Measurements from ENCODE around the gene LRP4. TPM values are rescaled to one million over a fixed set of nuclear protein-coding genes. Genes with fewer than 3 reads are reported as not detected.

Gene LRP4
- total and polyA plus RNA-seq, 2 donors (not counting 3 experiments of a cell fraction or from before 2014, with no cell fraction given) = 0.86 to 2.0 TPM

- peaks cover 7% of the 10 kb centered on the region for H3K4me1 ChIP-seq (ENCODE audit: control insufficient read depth, extremely low read depth, insufficient read depth, low read length)
- no peak for DNase-seq (ENCODE audit: low read depth, low spot score)
- H3K36me3 ChIP-seq (ENCODE audit: control insufficient read depth in 2 of 2, extremely low read depth in 1 of 2, insufficient read depth in 2 of 2, low read length in 2 of 2) = no peaks in the 10 kb centered on the region
- ChIA-PET POLR2A (no interaction called here), CTCF (no interaction called here)
- TF ChIP-seq EZH2 (IDR thresholded peaks at IDR 0.05; ENCODE audit: borderline replicate concordance, low read depth, low read length, severe bottlenecking) (no peak), MYC (IDR thresholded peaks at IDR 0.05; ENCODE audit: low read depth, low read length) (no peak), JUN (IDR thresholded peaks at IDR 0.05; ENCODE audit: borderline replicate concordance, insufficient read depth, insufficient read length, low read depth) (no peak), POLR2A (IDR thresholded peaks at IDR 0.05; ENCODE audit: low read depth, low read length) (no peak), FOS (IDR thresholded peaks at IDR 0.05; ENCODE audit: borderline replicate concordance, insufficient read depth, low read length) (no peak), GATA2 (IDR thresholded peaks at IDR 0.05; ENCODE audit: insufficient read depth, insufficient read length, low read depth, low read length) (no peak), POLR2AphosphoS5 (IDR thresholded peaks at IDR 0.05; ENCODE audit: insufficient read depth, low read depth, low read length) (no peak), CTCF (IDR thresholded peaks at IDR 0.05; ENCODE audit: extremely low read depth in 1 of 2, insufficient read depth in 1 of 2, low read depth in 1 of 2, low read length in 2 of 2) (no peak)
- TF ChIP-seq, protein P1, sequence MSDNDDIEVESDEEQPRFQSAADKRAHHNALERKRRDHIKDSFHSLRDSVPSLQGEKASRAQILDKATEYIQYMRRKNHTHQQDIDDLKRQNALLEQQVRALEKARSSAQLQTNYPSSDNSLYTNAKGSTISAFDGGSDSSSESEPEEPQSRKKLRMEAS (IDR thresholded peaks at IDR 0.05; ENCODE audit: insufficient read depth, insufficient read length) = no peak
- H3K4me2 ChIP-seq (ENCODE audit: insufficient read depth, low read length) = no peak overlapping the region
- no peak overlapping the region for H3K4me3 ChIP-seq (replicated peaks in 1 of 3; ENCODE audit: insufficient read depth in 1 of 3, low read depth in 1 of 3, low read length in 3 of 3)
- no peaks in the 10 kb centered on the region for H3K27me3 ChIP-seq (ENCODE audit: control insufficient read depth in 2 of 2, insufficient read depth in 2 of 2, low read length in 2 of 2)
- intact Hi-C loops (cut with micrococcal nuclease) (no loop called here), dilution Hi-C loops (cut with MboI; ENCODE audit: extremely low pct_ligation_motif_present, low sequenced_read_pairs) (no loop called here)
- no peak overlapping the region for H2AFZ ChIP-seq (ENCODE audit: low read depth, low read length)
- no peak overlapping the region for H3K27ac ChIP-seq (ENCODE audit: insufficient read depth, low read depth, low read length)
- no peak overlapping the region for H3K9ac ChIP-seq (replicated peaks; ENCODE audit: extremely low read depth, insufficient read depth, low read length)
- H3K9me3 ChIP-seq (replicated peaks; ENCODE audit: control insufficient read depth, insufficient read depth, low read length) = no peaks in the 10 kb centered on the region
- no peaks in the 10 kb centered on the region for H4K20me1 ChIP-seq (replicated peaks; ENCODE audit: control insufficient read depth, extremely low read depth, insufficient read depth, low read length)
- H3K79me2 ChIP-seq (ENCODE audit: control insufficient read depth, insufficient read depth, low read length) = peaks cover 2% of the 10 kb centered on the region
- FAIRE-seq = no peak
- no TSS peak for BruUV-seq (replicated peaks)
- H3K9me1 ChIP-seq (replicated peaks; ENCODE audit: control insufficient read depth, extremely low read depth, insufficient read depth, low read length) = no peaks in the 10 kb centered on the region
Observed at GRCh38 chr11:46850829-46851380, 67.4 kb downstream of the LRP4 start.
